Measurements from ENCODE around the gene CIP2A.

The CIP2A gene

DNA sequence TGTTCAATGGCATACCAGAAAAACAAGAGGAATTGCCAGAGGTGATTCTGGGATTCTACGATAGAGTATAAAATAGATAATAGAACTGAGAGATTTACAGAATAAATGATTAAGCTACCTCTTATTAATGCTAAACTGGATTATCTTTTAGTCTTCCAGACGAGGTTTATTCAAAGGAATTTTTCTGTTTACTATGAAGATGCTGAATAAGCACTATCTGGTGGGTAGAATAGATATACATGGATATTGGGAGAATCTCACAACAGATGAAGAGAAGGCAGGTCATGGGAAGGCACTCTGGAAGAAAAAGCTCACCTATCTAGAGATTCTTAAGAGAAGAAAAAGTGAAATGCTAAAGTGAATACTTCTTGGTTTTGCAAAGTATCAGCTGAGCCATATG, 11.2 kb downstream of the CIP2A start:
- H3K27me3 ChIP-seq (ENCODE audit: control insufficient read depth, insufficient read depth, low read length), result no peaks in the 10 kb centered on the region
- no peak overlapping the region for H2AFZ ChIP-seq
- H3K4me3 ChIP-seq (ENCODE audit: low read depth, low read length), result no peak overlapping the region
- H3K4me2 ChIP-seq (ENCODE audit: low read length), result no peak overlapping the region
- no peaks in the 10 kb centered on the region for H3K36me3 ChIP-seq (ENCODE audit: control insufficient read depth, insufficient read depth, low read length)
- H3K79me2 ChIP-seq, result no peaks in the 10 kb centered on the region
- TF ChIP-seq, protein P1, sequence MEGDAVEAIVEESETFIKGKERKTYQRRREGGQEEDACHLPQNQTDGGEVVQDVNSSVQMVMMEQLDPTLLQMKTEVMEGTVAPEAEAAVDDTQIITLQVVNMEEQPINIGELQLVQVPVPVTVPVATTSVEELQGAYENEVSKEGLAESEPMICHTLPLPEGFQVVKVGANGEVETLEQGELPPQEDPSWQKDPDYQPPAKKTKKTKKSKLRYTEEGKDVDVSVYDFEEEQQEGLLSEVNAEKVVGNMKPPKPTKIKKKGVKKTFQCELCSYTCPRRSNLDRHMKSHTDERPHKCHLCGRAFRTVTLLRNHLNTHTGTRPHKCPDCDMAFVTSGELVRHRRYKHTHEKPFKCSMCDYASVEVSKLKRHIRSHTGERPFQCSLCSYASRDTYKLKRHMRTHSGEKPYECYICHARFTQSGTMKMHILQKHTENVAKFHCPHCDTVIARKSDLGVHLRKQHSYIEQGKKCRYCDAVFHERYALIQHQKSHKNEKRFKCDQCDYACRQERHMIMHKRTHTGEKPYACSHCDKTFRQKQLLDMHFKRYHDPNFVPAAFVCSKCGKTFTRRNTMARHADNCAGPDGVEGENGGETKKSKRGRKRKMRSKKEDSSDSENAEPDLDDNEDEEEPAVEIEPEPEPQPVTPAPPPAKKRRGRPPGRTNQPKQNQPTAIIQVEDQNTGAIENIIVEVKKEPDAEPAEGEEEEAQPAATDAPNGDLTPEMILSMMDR (IDR thresholded peaks at IDR 0.05), result no peak
- no peak overlapping the region for H3K27ac ChIP-seq
- H3K9me3 ChIP-seq (ENCODE audit: control insufficient read depth, low read length), result no peaks in the 10 kb centered on the region
- H3K9ac ChIP-seq, result no peak overlapping the region
- H3K4me1 ChIP-seq, result no peaks in the 10 kb centered on the region

DNA sequence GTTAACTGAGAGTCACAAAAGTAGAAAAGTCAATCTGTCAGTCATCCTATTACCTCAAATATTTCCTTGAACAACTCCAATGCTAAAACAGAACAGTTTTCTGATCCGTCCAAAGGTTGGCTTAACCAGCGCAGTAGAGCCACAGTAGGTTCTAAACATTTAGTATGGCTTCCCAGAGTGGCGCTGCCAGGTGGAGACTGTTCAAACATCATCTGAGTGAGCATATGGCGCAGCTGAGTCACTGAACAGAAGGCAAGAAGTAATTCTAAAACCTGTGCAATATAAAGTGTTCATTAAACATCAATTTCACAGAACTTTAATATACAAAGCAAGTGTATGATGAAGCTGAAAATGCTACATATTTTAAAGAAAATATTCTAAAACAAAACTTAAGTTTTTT, 19.9 kb downstream of the CIP2A start:
- TF ChIP-seq, protein P1 (IDR thresholded peaks at IDR 0.05), result no peak
- Histone ChIP-seq H3K27ac (no peak overlapping the region), H2AFZ (no peak overlapping the region), H3K27me3 (ENCODE audit: control insufficient read depth, insufficient read depth, low read length) (no peaks in the 10 kb centered on the region), H3K36me3 (ENCODE audit: control insufficient read depth, insufficient read depth, low read length) (no peaks in the 10 kb centered on the region), H3K4me2 (ENCODE audit: low read length) (no peak overlapping the region), H3K9me3 (ENCODE audit: control insufficient read depth, low read length) (no peaks in the 10 kb centered on the region), H3K4me3 (ENCODE audit: low read depth, low read length) (no peak overlapping the region), H3K9ac (no peak overlapping the region), H3K4me1 (no peaks in the 10 kb centered on the region), H3K79me2 (no peaks in the 10 kb centered on the region)

- H3K36me3 ChIP-seq (ENCODE audit: control insufficient read depth, insufficient read depth, low read length), result no peaks in the 10 kb centered on the region
- H3K27ac ChIP-seq, result no peak overlapping the region
- no peaks in the 10 kb centered on the region for H3K4me1 ChIP-seq
- H3K4me3 ChIP-seq (ENCODE audit: low read depth, low read length), result no peak overlapping the region
- no peaks in the 10 kb centered on the region for H3K9me3 ChIP-seq (ENCODE audit: control insufficient read depth, low read length)
- no peak overlapping the region for H3K9ac ChIP-seq
- no peak overlapping the region for H2AFZ ChIP-seq
- TF ChIP-seq, protein P1 (IDR thresholded peaks at IDR 0.05), result no peak
- no peaks in the 10 kb centered on the region for H3K79me2 ChIP-seq
- H3K4me2 ChIP-seq (ENCODE audit: low read length), result no peak overlapping the region
- H3K27me3 ChIP-seq (ENCODE audit: control insufficient read depth, insufficient read depth, low read length), result no peaks in the 10 kb centered on the region
Observed at GRCh38 chr3:108566599-108566998, 22.6 kb downstream of the CIP2A start.

- Histone ChIP-seq H3K9ac (no peak overlapping the region), H3K9me3 (ENCODE audit: control insufficient read depth, low read length) (no peaks in the 10 kb centered on the region), H3K4me3 (ENCODE audit: low read depth, low read length) (no peak overlapping the region), H3K4me2 (ENCODE audit: low read length) (no peak overlapping the region), H3K79me2 (no peaks in the 10 kb centered on the region), H3K27ac (no peak overlapping the region), H3K36me3 (ENCODE audit: control insufficient read depth, insufficient read depth, low read length) (no peaks in the 10 kb centered on the region), H3K4me1 (no peaks in the 10 kb centered on the region), H2AFZ (no peak overlapping the region), H3K27me3 (ENCODE audit: control insufficient read depth, insufficient read depth, low read length) (no peaks in the 10 kb centered on the region)
- TF ChIP-seq, protein P1 (IDR thresholded peaks at IDR 0.05), result no peak
Observed at GRCh38 chr3:108565506-108565905, 23.7 kb downstream of the CIP2A start.

GRCh38 chr3:108564564-108564963, 24.7 kb downstream of the CIP2A start:
- TF ChIP-seq, protein P1 (IDR thresholded peaks at IDR 0.05), result no peak
- no peaks in the 10 kb centered on the region for H3K36me3 ChIP-seq (ENCODE audit: control insufficient read depth, insufficient read depth, low read length)
- H3K4me2 ChIP-seq (ENCODE audit: low read length), result no peak overlapping the region
- no peaks in the 10 kb centered on the region for H3K4me1 ChIP-seq
- no peaks in the 10 kb centered on the region for H3K27me3 ChIP-seq (ENCODE audit: control insufficient read depth, insufficient read depth, low read length)
- no peak overlapping the region for H3K4me3 ChIP-seq (ENCODE audit: low read depth, low read length)
- no peak overlapping the region for H2AFZ ChIP-seq
- no peaks in the 10 kb centered on the region for H3K79me2 ChIP-seq
- no peaks in the 10 kb centered on the region for H3K9me3 ChIP-seq (ENCODE audit: control insufficient read depth, low read length)
- no peak overlapping the region for H3K9ac ChIP-seq
- H3K27ac ChIP-seq, result no peak overlapping the region

Measured in parathyroid adenoma (tissue), 2 donors.